Activated CD4-positive, alpha-beta T cell treated with anti-CD3 and anti-CD28 coated beads for 24 hours (primary cell): ENCODE results near the gene SMU1.

Experiments used
- DNase-seq, 2 donors: peaks; one replicate each; pipeline ENCODE4 v3.0.0-alpha.2; 2020; ENCODE audit warnings: low read depth in 2 of 2

The SMU1 gene

GRCh38 chr9:33076046-33077004 lies at the start of gene SMU1:
SMU1 (minus strand) TSS chr9:33076674; CDS start chr9:33076608, 66 bp downstream.
- DNase-seq: peak; percentile 91

GRCh38 chr9:33125461-33125860 lies 49.0 kb upstream of the SMU1 start:
- DNase-seq: no peak

GRCh38 chr9:33124751-33125381 lies 48.4 kb upstream of the SMU1 start:
- no peak for DNase-seq

GRCh38 chr9:33124046-33124445 lies 47.6 kb upstream of the SMU1 start:
- DNase-seq: no peak

- DNase-seq: no peak
Measured at GRCh38 chr9:33123407-33124031, 47.0 kb upstream of the SMU1 start.

GRCh38 chr9:33120620-33121019 lies 44.1 kb upstream of the SMU1 start:
- DNase-seq: no peak

- no peak for DNase-seq
Measured at GRCh38 chr9:33117796-33118195, 41.3 kb upstream of the SMU1 start.

GRCh38 chr9:33117306-33117705 lies 40.8 kb upstream of the SMU1 start:
- no peak for DNase-seq

GRCh38 chr9:33116860-33117259 lies 40.4 kb upstream of the SMU1 start:
- no peak for DNase-seq

- DNase-seq: no peak
Measured at GRCh38 chr9:33114746-33115145, 38.3 kb upstream of the SMU1 start.

GRCh38 chr9:33113799-33114547 lies 37.5 kb upstream of the SMU1 start:
- no peak for DNase-seq

- DNase-seq: no peak
Measured at GRCh38 chr9:33112094-33112493, 35.6 kb upstream of the SMU1 start.

GRCh38 chr9:33111631-33112030 lies 35.2 kb upstream of the SMU1 start:
- DNase-seq: no peak

- no peak for DNase-seq
Measured at GRCh38 chr9:33110686-33111085, 34.2 kb upstream of the SMU1 start.

GRCh38 chr9:33109850-33110595 lies 33.5 kb upstream of the SMU1 start:
- no peak for DNase-seq

GRCh38 chr9:33109097-33109496 lies 32.6 kb upstream of the SMU1 start:
- DNase-seq: no peak

- DNase-seq: no peak
Measured at GRCh38 chr9:33108472-33108871, 32.0 kb upstream of the SMU1 start.

- DNase-seq: no peak
Measured at GRCh38 chr9:33107762-33108161, 31.3 kb upstream of the SMU1 start.

GRCh38 chr9:33106827-33107621 lies 30.6 kb upstream of the SMU1 start:
- no peak for DNase-seq

- DNase-seq: no peak
Measured at GRCh38 chr9:33106372-33106771, 29.9 kb upstream of the SMU1 start.
